SU-DHL-6 (cell line): ENCODE measurements around the gene PWWP2A.

Source experiments
- H2AFZ ChIP-seq: fragments of 200-600 bp; sonication (generic); 2 replicates; pipeline ENCODE4 v1.6.1; 2014; ENCODE audit warnings: low read depth, mild to moderate bottlenecking, moderate library complexity, mixed read lengths, antibody characterized with exemption, low read length; ENCODE audit not compliant: severe bottlenecking
- H3F3A ChIP-seq: fragments of 200-600 bp; shearing (Covaris generic); 2 replicates; pipeline ENCODE4 v1.6.0; 2016; ENCODE audit warnings: antibody characterized with exemption, mild to moderate bottlenecking; ENCODE audit not compliant: insufficient read depth
- H3K27ac ChIP-seq: fragments of 200-600 bp; sonication (generic); 2 replicates; pipeline ENCODE4 v1.5.1; 2016; ENCODE audit warnings: low read depth, mild to moderate bottlenecking, low read length, moderate library complexity, mixed read lengths
- H3K27me3 ChIP-seq: fragments of 200-600 bp; sonication (generic), shearing (Covaris generic); 2 replicates; pipeline ENCODE4 v1.6.0; 2014; ENCODE audit warnings: mild to moderate bottlenecking, low read length
- H3K36me3 ChIP-seq: fragments of 200-600 bp; sonication (generic); 2 replicates; pipeline ENCODE4 v1.6.1; 2014; ENCODE audit warnings: mild to moderate bottlenecking, low read length, mixed read lengths
- H3K4me2 ChIP-seq: fragments of 300-600, 200-600 bp; shearing (Covaris generic), sonication (generic); 2 replicates; pipeline ENCODE4 v1.6.0; 2014; ENCODE audit warnings: low read length, low read depth, mild to moderate bottlenecking; ENCODE audit not compliant: poor library complexity, severe bottlenecking
- H3K4me3 ChIP-seq: fragments of 200-600 bp; sonication (generic); 2 replicates; pipeline ENCODE4 v1.5.1; 2014; ENCODE audit warnings: antibody characterized with exemption, low read length, mild to moderate bottlenecking, mixed read lengths; ENCODE audit not compliant: insufficient read depth, poor library complexity, severe bottlenecking
- H3K79me2 ChIP-seq: fragments of 200-600 bp; sonication (generic); 2 replicates; pipeline ENCODE4 v1.6.1; 2014; ENCODE audit warnings: mild to moderate bottlenecking, low read length, moderate library complexity; ENCODE audit not compliant: insufficient read depth
- H3K9ac ChIP-seq: fragments of 200-600 bp; sonication (generic); 2 replicates; pipeline ENCODE4 v1.7.0; 2014; ENCODE audit warnings: mild to moderate bottlenecking, low read length
- H3K9me2 ChIP-seq: fragments of 200-600 bp; sonication (generic); replicated peaks from 2 replicates; pipeline ENCODE4 v1.6.1; 2014; ENCODE audit warnings: low read length; ENCODE audit not compliant: insufficient read depth
- H3K9me3 ChIP-seq: fragments of 200-600 bp; sonication (generic); 2 replicates; pipeline ENCODE4 v1.6.1; 2014; ENCODE audit warnings: low read length, mixed read lengths; ENCODE audit not compliant: insufficient read depth
- H4K20me1 ChIP-seq: fragments of 200-600 bp; sonication (generic); 2 replicates; pipeline ENCODE4 v1.6.1; 2014; ENCODE audit warnings: low read depth, mild to moderate bottlenecking, antibody characterized with exemption, low read length, moderate library complexity, mixed read lengths
- EZH2phosphoT487 ChIP-seq: fragments of 200-600 bp; sonication (generic), shearing (Covaris generic); conservative IDR thresholded peaks from 2 replicates; pipeline ENCODE4 v1.6.1; 2018; ENCODE audit warnings: mild to moderate bottlenecking, antibody characterized with exemption, low read length, moderate library complexity, mixed read lengths
- TF ChIP-seq, protein P1 (sequence below): fragments of 200-600 bp; sonication (generic); IDR thresholded peaks from one replicate; pipeline ENCODE4 v1.5.1; 2017; ENCODE audit warnings: antibody characterized with exemption, mild to moderate bottlenecking, low read length, moderate library complexity; ENCODE audit not compliant: insufficient read depth, poor library complexity, severe bottlenecking

The PWWP2A gene

DNA sequence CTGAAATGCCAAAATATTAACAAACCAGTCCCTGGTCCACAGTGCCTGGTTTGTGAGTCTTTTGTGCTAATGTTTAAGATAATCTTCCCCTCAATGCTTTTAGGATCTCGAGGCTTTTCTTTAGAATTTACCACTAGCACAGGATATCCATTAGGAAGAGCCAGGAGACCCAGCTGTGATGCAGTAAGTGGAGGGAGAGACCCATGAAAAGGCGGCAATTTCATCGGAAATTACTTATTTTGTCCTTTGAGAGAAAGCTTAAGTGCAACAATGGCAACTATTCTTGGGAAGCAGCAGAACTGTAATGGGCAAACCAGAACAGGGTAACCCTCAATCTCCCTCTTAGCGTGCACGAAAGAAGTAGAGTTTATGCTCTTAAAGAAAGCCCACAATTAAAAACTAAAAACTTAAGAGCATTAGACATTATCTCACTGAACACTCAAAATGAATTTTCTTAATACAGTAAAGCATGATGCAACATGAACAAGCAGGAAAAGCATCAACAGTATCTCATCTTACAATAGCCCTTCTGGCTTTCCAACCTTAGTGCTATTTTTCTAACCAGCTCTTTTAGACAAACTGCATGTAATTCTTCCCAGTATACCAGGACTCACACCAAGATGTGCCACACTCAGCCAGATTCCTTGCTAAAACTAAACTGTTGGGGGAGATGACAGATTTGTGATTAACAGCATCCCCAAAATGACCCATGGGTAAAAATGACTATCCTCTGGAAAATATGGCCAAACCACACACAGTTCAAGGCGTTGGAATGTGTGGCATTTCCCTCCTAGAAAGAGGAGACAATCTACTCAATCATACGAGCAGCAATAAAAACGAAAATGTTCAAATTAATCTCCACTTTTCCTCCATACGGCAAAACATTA is 36.4 kb downstream of the PWWP2A start:
- H3K36me3 ChIP-seq: no peaks in the 10 kb centered on the region
- H4K20me1 ChIP-seq: no peaks in the 10 kb centered on the region
- H3K9me3 ChIP-seq: no peaks in the 10 kb centered on the region
- H3F3A ChIP-seq: no peaks in the 10 kb centered on the region
- no peak overlapping the region for H2AFZ ChIP-seq
- no peak overlapping the region for H3K27ac ChIP-seq
- no peak overlapping the region for H3K9ac ChIP-seq
- H3K27me3 ChIP-seq: no peaks in the 10 kb centered on the region
- H3K79me2 ChIP-seq: no peaks in the 10 kb centered on the region
- TF ChIP-seq, protein P1, sequence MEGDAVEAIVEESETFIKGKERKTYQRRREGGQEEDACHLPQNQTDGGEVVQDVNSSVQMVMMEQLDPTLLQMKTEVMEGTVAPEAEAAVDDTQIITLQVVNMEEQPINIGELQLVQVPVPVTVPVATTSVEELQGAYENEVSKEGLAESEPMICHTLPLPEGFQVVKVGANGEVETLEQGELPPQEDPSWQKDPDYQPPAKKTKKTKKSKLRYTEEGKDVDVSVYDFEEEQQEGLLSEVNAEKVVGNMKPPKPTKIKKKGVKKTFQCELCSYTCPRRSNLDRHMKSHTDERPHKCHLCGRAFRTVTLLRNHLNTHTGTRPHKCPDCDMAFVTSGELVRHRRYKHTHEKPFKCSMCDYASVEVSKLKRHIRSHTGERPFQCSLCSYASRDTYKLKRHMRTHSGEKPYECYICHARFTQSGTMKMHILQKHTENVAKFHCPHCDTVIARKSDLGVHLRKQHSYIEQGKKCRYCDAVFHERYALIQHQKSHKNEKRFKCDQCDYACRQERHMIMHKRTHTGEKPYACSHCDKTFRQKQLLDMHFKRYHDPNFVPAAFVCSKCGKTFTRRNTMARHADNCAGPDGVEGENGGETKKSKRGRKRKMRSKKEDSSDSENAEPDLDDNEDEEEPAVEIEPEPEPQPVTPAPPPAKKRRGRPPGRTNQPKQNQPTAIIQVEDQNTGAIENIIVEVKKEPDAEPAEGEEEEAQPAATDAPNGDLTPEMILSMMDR: no peak
- TF ChIP-seq EZH2phosphoT487: no peak
- no peaks in the 10 kb centered on the region for H3K9me2 ChIP-seq
- H3K4me2 ChIP-seq: no peak overlapping the region
- H3K4me3 ChIP-seq: no peak overlapping the region

DNA sequence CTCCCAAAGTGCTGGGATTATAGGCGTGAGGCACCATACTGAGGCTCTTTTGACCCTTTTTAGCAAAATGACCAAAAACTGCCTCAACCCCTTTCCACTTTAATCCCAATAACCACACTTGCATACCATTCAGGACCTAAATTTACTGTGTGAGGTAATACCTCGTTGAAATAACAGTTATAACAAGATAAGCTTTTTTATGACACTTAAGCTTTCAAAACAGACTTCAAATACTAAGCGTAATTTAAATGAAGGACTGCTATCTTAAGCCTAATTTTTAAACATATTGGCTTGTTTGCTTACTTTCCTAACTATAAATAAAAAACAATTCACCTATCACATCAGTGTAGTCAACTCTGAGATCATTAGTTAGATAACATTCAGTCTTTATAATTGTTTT is 37.8 kb downstream of the PWWP2A start:
- Histone ChIP-seq H3K36me3 (no peaks in the 10 kb centered on the region), H3K4me2 (no peak overlapping the region), H3F3A (no peaks in the 10 kb centered on the region), H4K20me1 (no peaks in the 10 kb centered on the region), H3K4me3 (no peak overlapping the region), H2AFZ (no peak overlapping the region), H3K9me2 (no peaks in the 10 kb centered on the region), H3K79me2 (no peaks in the 10 kb centered on the region), H3K9ac (no peak overlapping the region), H3K27ac (no peak overlapping the region), H3K9me3 (no peaks in the 10 kb centered on the region), H3K27me3 (no peaks in the 10 kb centered on the region)
- TF ChIP-seq, protein P1: no peak
- no peak for TF ChIP-seq EZH2phosphoT487

DNA sequence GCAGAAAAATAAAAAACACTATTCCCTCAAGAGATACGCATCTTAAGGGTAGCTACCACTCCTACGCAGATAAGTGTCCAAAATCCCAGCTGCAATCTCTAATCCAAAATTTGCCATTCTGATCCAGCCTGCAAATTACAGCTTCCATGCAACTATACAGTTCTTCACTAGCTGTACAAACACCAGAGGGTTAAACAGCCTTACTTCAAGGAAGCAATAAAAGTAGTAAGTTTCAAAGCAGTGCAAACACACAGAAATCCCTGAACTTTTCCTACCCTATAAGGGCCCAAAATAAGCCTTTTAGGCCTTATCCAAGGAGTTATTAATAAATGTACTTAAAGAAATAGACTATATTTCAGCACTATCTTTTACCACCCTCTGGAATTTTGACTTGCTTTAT is 39.5 kb downstream of the PWWP2A start:
- no peaks in the 10 kb centered on the region for H3K36me3 ChIP-seq
- no peak overlapping the region for H3K4me3 ChIP-seq
- no peak overlapping the region for H3K9ac ChIP-seq
- TF ChIP-seq, protein P1: no peak
- TF ChIP-seq EZH2phosphoT487: no peak
- H3K27me3 ChIP-seq: no peaks in the 10 kb centered on the region
- no peak overlapping the region for H3K4me2 ChIP-seq
- no peak overlapping the region for H2AFZ ChIP-seq
- no peaks in the 10 kb centered on the region for H3K9me2 ChIP-seq
- H3K9me3 ChIP-seq: no peaks in the 10 kb centered on the region
- no peaks in the 10 kb centered on the region for H4K20me1 ChIP-seq
- H3K27ac ChIP-seq: no peak overlapping the region
- H3K79me2 ChIP-seq: no peaks in the 10 kb centered on the region
- no peaks in the 10 kb centered on the region for H3F3A ChIP-seq
